OCI-LY3 (cell line): ENCODE measurements around the gene SLC37A2.

Experiments used
- EZH2phosphoT487 ChIP-seq: fragments of 200-600 bp; shearing (Covaris generic); IDR thresholded peaks from 2 replicates; pipeline ENCODE4 v1.6.1; 2018; ENCODE audit warnings: antibody characterized with exemption, mixed run types, low read depth
- TF ChIP-seq, protein P1 (sequence below): fragments of 200-600, 300-600 bp; sonication (generic); IDR thresholded peaks from 2 replicates; pipeline ENCODE4 v1.5.1; 2014; ENCODE audit warnings: antibody characterized with exemption, low read length, low read depth

- TF ChIP-seq, protein P1, sequence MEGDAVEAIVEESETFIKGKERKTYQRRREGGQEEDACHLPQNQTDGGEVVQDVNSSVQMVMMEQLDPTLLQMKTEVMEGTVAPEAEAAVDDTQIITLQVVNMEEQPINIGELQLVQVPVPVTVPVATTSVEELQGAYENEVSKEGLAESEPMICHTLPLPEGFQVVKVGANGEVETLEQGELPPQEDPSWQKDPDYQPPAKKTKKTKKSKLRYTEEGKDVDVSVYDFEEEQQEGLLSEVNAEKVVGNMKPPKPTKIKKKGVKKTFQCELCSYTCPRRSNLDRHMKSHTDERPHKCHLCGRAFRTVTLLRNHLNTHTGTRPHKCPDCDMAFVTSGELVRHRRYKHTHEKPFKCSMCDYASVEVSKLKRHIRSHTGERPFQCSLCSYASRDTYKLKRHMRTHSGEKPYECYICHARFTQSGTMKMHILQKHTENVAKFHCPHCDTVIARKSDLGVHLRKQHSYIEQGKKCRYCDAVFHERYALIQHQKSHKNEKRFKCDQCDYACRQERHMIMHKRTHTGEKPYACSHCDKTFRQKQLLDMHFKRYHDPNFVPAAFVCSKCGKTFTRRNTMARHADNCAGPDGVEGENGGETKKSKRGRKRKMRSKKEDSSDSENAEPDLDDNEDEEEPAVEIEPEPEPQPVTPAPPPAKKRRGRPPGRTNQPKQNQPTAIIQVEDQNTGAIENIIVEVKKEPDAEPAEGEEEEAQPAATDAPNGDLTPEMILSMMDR: no peak
- TF ChIP-seq EZH2phosphoT487: no peak
Measured at GRCh38 chr11:125052047-125052446, 11.1 kb upstream of the SLC37A2 start.
